GM23338 (cell line): Measurements from ENCODE around the gene HERC2. TPM values are rescaled to one million over a fixed set of nuclear protein-coding genes. Genes with fewer than 3 reads are reported as not detected.

Experiments used
- ATAC-seq: fragments of 200-7000 bp; cut with Tn5 transposase; 3 replicates; pipeline ENCODE4 v1.9.1; 2020
- DNase-seq: peaks from one replicate; pipeline ENCODE4 v3.0.0-alpha.2; 2015; ENCODE audit warnings: low spot score
- H2AFZ ChIP-seq: fragments of 200-600 bp; sonication (generic); 2 replicates; pipeline ENCODE4 v1.8.0; 2016; ENCODE audit warnings: antibody characterized with exemption, mild to moderate bottlenecking, moderate library complexity
- H3F3A ChIP-seq: fragments of 200-600 bp; sonication (generic); replicated peaks from 2 replicates; pipeline ENCODE4 v1.8.0; 2017; ENCODE audit warnings: antibody characterized with exemption, mixed run types, low read depth
- H3K27ac ChIP-seq: fragments of 200-600 bp; sonication (generic); 2 replicates; pipeline ENCODE4 v1.6.1; 2016; ENCODE audit warnings: low read depth
- H3K27me3 ChIP-seq: fragments of 200-600 bp; sonication (generic); 2 replicates; pipeline ENCODE4 v1.8.0; 2016; ENCODE audit warnings: mild to moderate bottlenecking, mixed run types, moderate library complexity; ENCODE audit not compliant: insufficient read depth
- H3K36me3 ChIP-seq: fragments of 200-600 bp; sonication (generic); 2 replicates; pipeline ENCODE4 v1.8.0; 2016; ENCODE audit warnings: mild to moderate bottlenecking; ENCODE audit not compliant: insufficient read depth
- H3K4me1 ChIP-seq: fragments of 200-600 bp; sonication (generic); 2 replicates; pipeline ENCODE4 v1.8.0; 2016; ENCODE audit warnings: mild to moderate bottlenecking, moderate library complexity; ENCODE audit not compliant: insufficient read depth
- H3K4me2 ChIP-seq: fragments of 200-600 bp; sonication (generic); 2 replicates; pipeline ENCODE4 v1.7.1; 2017; ENCODE audit warnings: mixed run types
- H3K4me3 ChIP-seq: fragments of 200-600 bp; sonication (generic); 2 replicates; pipeline ENCODE4 v1.6.1; 2016; ENCODE audit warnings: mixed run types
- H3K79me2 ChIP-seq: fragments of 200-600 bp; sonication (generic); replicated peaks from 2 replicates; pipeline ENCODE4 v1.8.0; 2017; ENCODE audit warnings: mild to moderate bottlenecking; ENCODE audit not compliant: insufficient read depth
- H3K9me2 ChIP-seq: fragments of 200-600 bp; sonication (generic); 2 replicates; pipeline ENCODE4 v1.8.0; 2017; ENCODE audit not compliant: insufficient read depth
- H4K20me1 ChIP-seq: fragments of 200-600 bp; sonication (generic); replicated peaks from 2 replicates; pipeline ENCODE4 v1.8.0; 2017; ENCODE audit warnings: mild to moderate bottlenecking; ENCODE audit not compliant: insufficient read depth
- H3K27ac Mint-ChIP-seq: 2 replicates; pipeline ENCODE4 v1.8.0; 2020; ENCODE audit warnings: inconsistent platforms, mild to moderate bottlenecking, moderate library complexity, mixed read lengths
- H3K27me3 Mint-ChIP-seq: 3 replicates; pipeline ENCODE4 v1.8.0; 2022; ENCODE audit warnings: low read depth, mild to moderate bottlenecking, moderate library complexity, mixed read lengths, inconsistent platforms; ENCODE audit not compliant: insufficient read depth, poor library complexity
- H3K36me3 Mint-ChIP-seq: 3 replicates; pipeline ENCODE4 v1.8.0; 2021; ENCODE audit warnings: low read depth, mild to moderate bottlenecking, inconsistent platforms, moderate library complexity, mixed read lengths
- H3K4me1 Mint-ChIP-seq: 3 replicates; pipeline ENCODE4 v1.8.0; 2020; ENCODE audit warnings: mild to moderate bottlenecking, inconsistent platforms, mixed read lengths
- H3K4me3 Mint-ChIP-seq: 3 replicates; pipeline ENCODE4 v1.8.0; 2021; ENCODE audit warnings: moderate library complexity, mild to moderate bottlenecking, inconsistent platforms, mixed read lengths
- H3K9me3 Mint-ChIP-seq: 3 replicates; pipeline ENCODE4 v1.8.0; 2020; ENCODE audit warnings: moderate library complexity, mild to moderate bottlenecking, inconsistent platforms, mixed read lengths
- CREB1 ChIP-seq: fragments of 250-450 bp; sonication (Bioruptor Pico); IDR thresholded peaks from 2 replicates; pipeline ENCODE4 v1.5.0; 2020; ENCODE audit warnings: low read depth, mild to moderate bottlenecking, moderate library complexity
- EZH2 ChIP-seq: fragments of 200-600 bp; sonication (generic); IDR thresholded peaks from one replicate; pipeline ENCODE4 v1.8.0; 2017; ENCODE audit warnings: antibody characterized with exemption, mild to moderate bottlenecking, low read depth; ENCODE audit not compliant: unreplicated experiment
- EZH2phosphoT487 ChIP-seq: fragments of 200-600 bp; sonication (generic); IDR thresholded peaks from one replicate; pipeline ENCODE4 v1.8.1; 2018; ENCODE audit warnings: antibody characterized with exemption; ENCODE audit not compliant: unreplicated experiment
- JUNB ChIP-seq: IDR thresholded peaks from one replicate; pipeline ENCODE4 v1.6.1; 2016; ENCODE audit warnings: antibody characterized with exemption; ENCODE audit not compliant: unreplicated experiment
- NANOG ChIP-seq: IDR thresholded peaks from 2 replicates; pipeline ENCODE4 v1.6.1; 2016; ENCODE audit warnings: antibody characterized with exemption, borderline replicate concordance
- POLR2AphosphoS5 ChIP-seq: IDR thresholded peaks from 2 replicates; pipeline ENCODE4 v1.6.1; 2016; ENCODE audit warnings: antibody characterized with exemption, low read depth
- STAT1 ChIP-seq: IDR thresholded peaks from one replicate; pipeline ENCODE4 v1.6.1; 2016; ENCODE audit warnings: antibody characterized with exemption; ENCODE audit not compliant: unreplicated experiment
- ZNF114 ChIP-seq: fragments of 250-450 bp; sonication (Bioruptor Pico); IDR thresholded peaks from 2 replicates; pipeline ENCODE4 v1.5.0; 2020; ENCODE audit warnings: mild to moderate bottlenecking, moderate library complexity
- ZNF331 ChIP-seq: fragments of 250-450 bp; sonication (Bioruptor Pico); IDR thresholded peaks from 2 replicates; pipeline ENCODE4 v1.5.0; 2020; ENCODE audit warnings: low read depth, mild to moderate bottlenecking, moderate library complexity
- polyA plus RNA-seq: library from polyadenylated mRNA; unstranded; fragments of >200 nt; fragmentation: Nextera tagmentation; extraction: Ambion mirVana; gene quantifications from 2 replicates; pipeline ENCODE4 v1.2.1, GENCODE V29; 2016
- total RNA-seq: library from RNA; depleted of rRNA; stranded (reverse); fragments of >200 nt; shearing (Covaris generic); gene quantifications from 2 replicates; pipeline ENCODE4 v1.2.3, GENCODE V29; 2014
- TF ChIP-seq, protein P1 (sequence below): IDR thresholded peaks from one replicate; pipeline ENCODE4 v1.6.1; 2018; ENCODE audit warnings: antibody characterized with exemption; ENCODE audit not compliant: unreplicated experiment
- TF ChIP-seq, protein P2 (sequence below), 2 experiments: fragments of 200-600 bp in 1 of 2; sonication (generic) in 1 of 2; conservative IDR thresholded peaks; 2 replicates each; pipeline versions ENCODE4 v1.5.1 to v1.6.1; 2016 to 2017; ENCODE audit warnings: antibody characterized with exemption in 2 of 2, low read depth in 2 of 2, mild to moderate bottlenecking in 2 of 2, moderate library complexity in 1 of 2
- TF ChIP-seq, protein P3 (sequence below): fragments of 250-450 bp; sonication (Bioruptor Pico); IDR thresholded peaks from 2 replicates; pipeline ENCODE4 v1.5.0; 2020; ENCODE audit warnings: mild to moderate bottlenecking, moderate library complexity
- TF ChIP-seq, protein P4 (sequence below): IDR thresholded peaks from 2 replicates; pipeline ENCODE4 v1.6.1; 2016; ENCODE audit warnings: antibody characterized with exemption

The HERC2 gene
- total and polyA plus RNA-seq, 2 experiments from 2014 or later = 71.3 to 80.7 TPM

DNA sequence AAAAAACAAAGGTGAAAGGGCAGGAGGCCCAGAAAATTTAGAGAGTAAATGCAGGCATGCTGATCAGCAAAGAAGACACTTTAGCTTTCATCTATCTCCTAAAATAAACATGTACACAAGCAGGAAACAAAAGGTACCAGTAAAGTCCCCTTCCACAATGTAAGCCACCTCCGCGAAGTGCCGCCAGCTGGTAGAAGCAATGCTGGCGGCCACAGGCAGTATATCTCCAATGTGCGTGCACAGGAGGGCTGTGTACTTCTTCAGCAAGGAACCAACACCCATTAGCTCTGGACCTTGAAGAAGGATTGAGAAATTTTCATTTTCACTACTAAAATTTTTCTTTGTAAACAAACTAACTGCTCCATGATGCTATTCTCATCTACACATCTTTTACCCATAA, 75.4 kb downstream of the HERC2 start:
- TF ChIP-seq, protein P1, sequence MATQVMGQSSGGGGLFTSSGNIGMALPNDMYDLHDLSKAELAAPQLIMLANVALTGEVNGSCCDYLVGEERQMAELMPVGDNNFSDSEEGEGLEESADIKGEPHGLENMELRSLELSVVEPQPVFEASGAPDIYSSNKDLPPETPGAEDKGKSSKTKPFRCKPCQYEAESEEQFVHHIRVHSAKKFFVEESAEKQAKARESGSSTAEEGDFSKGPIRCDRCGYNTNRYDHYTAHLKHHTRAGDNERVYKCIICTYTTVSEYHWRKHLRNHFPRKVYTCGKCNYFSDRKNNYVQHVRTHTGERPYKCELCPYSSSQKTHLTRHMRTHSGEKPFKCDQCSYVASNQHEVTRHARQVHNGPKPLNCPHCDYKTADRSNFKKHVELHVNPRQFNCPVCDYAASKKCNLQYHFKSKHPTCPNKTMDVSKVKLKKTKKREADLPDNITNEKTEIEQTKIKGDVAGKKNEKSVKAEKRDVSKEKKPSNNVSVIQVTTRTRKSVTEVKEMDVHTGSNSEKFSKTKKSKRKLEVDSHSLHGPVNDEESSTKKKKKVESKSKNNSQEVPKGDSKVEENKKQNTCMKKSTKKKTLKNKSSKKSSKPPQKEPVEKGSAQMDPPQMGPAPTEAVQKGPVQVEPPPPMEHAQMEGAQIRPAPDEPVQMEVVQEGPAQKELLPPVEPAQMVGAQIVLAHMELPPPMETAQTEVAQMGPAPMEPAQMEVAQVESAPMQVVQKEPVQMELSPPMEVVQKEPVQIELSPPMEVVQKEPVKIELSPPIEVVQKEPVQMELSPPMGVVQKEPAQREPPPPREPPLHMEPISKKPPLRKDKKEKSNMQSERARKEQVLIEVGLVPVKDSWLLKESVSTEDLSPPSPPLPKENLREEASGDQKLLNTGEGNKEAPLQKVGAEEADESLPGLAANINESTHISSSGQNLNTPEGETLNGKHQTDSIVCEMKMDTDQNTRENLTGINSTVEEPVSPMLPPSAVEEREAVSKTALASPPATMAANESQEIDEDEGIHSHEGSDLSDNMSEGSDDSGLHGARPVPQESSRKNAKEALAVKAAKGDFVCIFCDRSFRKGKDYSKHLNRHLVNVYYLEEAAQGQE = no peak
- TF ChIP-seq, protein P2, sequence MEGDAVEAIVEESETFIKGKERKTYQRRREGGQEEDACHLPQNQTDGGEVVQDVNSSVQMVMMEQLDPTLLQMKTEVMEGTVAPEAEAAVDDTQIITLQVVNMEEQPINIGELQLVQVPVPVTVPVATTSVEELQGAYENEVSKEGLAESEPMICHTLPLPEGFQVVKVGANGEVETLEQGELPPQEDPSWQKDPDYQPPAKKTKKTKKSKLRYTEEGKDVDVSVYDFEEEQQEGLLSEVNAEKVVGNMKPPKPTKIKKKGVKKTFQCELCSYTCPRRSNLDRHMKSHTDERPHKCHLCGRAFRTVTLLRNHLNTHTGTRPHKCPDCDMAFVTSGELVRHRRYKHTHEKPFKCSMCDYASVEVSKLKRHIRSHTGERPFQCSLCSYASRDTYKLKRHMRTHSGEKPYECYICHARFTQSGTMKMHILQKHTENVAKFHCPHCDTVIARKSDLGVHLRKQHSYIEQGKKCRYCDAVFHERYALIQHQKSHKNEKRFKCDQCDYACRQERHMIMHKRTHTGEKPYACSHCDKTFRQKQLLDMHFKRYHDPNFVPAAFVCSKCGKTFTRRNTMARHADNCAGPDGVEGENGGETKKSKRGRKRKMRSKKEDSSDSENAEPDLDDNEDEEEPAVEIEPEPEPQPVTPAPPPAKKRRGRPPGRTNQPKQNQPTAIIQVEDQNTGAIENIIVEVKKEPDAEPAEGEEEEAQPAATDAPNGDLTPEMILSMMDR (conservative IDR thresholded peaks at IDR 0.05; ENCODE audit: low read depth in 2 of 2) = no peak
- no peak for TF ChIP-seq CREB1 (CRISPR knock-in tag)
- TF ChIP-seq EZH2 = no peak
- TF ChIP-seq NANOG = no peak
- no peak for TF ChIP-seq STAT1
- TF ChIP-seq JUNB = no peak
- TF ChIP-seq, protein P3, sequence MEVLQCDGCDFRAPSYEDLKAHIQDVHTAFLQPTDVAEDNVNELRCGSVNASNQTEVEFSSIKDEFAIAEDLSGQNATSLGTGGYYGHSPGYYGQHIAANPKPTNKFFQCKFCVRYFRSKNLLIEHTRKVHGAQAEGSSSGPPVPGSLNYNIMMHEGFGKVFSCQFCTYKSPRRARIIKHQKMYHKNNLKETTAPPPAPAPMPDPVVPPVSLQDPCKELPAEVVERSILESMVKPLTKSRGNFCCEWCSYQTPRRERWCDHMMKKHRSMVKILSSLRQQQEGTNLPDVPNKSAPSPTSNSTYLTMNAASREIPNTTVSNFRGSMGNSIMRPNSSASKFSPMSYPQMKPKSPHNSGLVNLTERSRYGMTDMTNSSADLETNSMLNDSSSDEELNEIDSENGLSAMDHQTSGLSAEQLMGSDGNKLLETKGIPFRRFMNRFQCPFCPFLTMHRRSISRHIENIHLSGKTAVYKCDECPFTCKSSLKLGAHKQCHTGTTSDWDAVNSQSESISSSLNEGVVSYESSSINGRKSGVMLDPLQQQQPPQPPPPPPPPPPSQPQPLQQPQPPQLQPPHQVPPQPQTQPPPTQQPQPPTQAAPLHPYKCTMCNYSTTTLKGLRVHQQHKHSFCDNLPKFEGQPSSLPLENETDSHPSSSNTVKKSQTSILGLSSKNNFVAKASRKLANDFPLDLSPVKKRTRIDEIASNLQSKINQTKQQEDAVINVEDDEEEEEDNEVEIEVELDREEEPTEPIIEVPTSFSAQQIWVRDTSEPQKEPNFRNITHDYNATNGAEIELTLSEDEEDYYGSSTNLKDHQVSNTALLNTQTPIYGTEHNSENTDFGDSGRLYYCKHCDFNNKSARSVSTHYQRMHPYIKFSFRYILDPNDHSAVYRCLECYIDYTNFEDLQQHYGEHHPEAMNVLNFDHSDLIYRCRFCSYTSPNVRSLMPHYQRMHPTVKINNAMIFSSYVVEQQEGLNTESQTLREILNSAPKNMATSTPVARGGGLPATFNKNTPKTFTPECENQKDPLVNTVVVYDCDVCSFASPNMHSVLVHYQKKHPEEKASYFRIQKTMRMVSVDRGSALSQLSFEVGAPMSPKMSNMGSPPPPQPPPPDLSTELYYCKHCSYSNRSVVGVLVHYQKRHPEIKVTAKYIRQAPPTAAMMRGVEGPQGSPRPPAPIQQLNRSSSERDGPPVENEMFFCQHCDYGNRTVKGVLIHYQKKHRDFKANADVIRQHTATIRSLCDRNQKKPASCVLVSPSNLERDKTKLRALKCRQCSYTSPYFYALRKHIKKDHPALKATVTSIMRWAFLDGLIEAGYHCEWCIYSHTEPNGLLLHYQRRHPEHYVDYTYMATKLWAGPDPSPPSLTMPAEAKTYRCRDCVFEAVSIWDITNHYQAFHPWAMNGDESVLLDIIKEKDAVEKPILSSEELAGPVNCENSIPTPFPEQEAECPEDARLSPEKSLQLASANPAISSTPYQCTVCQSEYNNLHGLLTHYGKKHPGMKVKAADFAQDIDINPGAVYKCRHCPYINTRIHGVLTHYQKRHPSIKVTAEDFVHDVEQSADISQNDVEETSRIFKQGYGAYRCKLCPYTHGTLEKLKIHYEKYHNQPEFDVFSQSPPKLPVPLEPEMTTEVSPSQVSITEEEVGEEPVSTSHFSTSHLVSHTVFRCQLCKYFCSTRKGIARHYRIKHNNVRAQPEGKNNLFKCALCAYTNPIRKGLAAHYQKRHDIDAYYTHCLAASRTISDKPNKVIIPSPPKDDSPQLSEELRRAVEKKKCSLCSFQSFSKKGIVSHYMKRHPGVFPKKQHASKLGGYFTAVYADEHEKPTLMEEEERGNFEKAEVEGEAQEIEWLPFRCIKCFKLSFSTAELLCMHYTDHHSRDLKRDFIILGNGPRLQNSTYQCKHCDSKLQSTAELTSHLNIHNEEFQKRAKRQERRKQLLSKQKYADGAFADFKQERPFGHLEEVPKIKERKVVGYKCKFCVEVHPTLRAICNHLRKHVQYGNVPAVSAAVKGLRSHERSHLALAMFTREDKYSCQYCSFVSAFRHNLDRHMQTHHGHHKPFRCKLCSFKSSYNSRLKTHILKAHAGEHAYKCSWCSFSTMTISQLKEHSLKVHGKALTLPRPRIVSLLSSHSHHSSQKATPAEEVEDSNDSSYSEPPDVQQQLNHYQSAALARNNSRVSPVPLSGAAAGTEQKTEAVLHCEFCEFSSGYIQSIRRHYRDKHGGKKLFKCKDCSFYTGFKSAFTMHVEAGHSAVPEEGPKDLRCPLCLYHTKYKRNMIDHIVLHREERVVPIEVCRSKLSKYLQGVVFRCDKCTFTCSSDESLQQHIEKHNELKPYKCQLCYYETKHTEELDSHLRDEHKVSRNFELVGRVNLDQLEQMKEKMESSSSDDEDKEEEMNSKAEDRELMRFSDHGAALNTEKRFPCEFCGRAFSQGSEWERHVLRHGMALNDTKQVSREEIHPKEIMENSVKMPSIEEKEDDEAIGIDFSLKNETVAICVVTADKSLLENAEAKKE (CRISPR knock-in tag) = no peak
- no peak for TF ChIP-seq EZH2phosphoT487
- no peak for TF ChIP-seq ZNF331 (CRISPR knock-in tag)
- no peak for TF ChIP-seq POLR2AphosphoS5
- TF ChIP-seq, protein P4, sequence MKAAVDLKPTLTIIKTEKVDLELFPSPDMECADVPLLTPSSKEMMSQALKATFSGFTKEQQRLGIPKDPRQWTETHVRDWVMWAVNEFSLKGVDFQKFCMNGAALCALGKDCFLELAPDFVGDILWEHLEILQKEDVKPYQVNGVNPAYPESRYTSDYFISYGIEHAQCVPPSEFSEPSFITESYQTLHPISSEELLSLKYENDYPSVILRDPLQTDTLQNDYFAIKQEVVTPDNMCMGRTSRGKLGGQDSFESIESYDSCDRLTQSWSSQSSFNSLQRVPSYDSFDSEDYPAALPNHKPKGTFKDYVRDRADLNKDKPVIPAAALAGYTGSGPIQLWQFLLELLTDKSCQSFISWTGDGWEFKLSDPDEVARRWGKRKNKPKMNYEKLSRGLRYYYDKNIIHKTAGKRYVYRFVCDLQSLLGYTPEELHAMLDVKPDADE = no peak
- TF ChIP-seq ZNF114 = no peak
- Histone ChIP-seq H3K4me1 (no peaks in the 10 kb centered on the region), H3K4me2 (no peak overlapping the region), H3K27me3 (no peaks in the 10 kb centered on the region), H3F3A (no peaks in the 10 kb centered on the region), H2AFZ (no peak overlapping the region), H3K4me3 (no peak overlapping the region), H3K9me2 (no peaks in the 10 kb centered on the region), H4K20me1 (peaks cover 1% of the 10 kb centered on the region; the same call in 1 of the 2 replicates), H3K79me2 (no peaks in the 10 kb centered on the region; the same call in 1 of the 2 replicates), H3K36me3 (peaks cover 34% of the 10 kb centered on the region), H3K27ac (no peak overlapping the region)
- ATAC-seq (no peak), DNase-seq (no peak)
- Mint-ChIP-seq H3K27me3 (no peaks in the 10 kb centered on the region), H3K36me3 (peaks cover 80% of the 10 kb centered on the region), H3K4me3 (no peak overlapping the region), H3K9me3 (peaks cover 3% of the 10 kb centered on the region; the same call in 1 of the 3 replicates), H3K27ac (no peak overlapping the region), H3K4me1 (no peaks in the 10 kb centered on the region)
